Measurements from ENCODE around the gene DNAL1.

Gene DNAL1, protein sequence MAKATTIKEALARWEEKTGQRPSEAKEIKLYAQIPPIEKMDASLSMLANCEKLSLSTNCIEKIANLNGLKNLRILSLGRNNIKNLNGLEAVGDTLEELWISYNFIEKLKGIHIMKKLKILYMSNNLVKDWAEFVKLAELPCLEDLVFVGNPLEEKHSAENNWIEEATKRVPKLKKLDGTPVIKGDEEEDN

DNA sequence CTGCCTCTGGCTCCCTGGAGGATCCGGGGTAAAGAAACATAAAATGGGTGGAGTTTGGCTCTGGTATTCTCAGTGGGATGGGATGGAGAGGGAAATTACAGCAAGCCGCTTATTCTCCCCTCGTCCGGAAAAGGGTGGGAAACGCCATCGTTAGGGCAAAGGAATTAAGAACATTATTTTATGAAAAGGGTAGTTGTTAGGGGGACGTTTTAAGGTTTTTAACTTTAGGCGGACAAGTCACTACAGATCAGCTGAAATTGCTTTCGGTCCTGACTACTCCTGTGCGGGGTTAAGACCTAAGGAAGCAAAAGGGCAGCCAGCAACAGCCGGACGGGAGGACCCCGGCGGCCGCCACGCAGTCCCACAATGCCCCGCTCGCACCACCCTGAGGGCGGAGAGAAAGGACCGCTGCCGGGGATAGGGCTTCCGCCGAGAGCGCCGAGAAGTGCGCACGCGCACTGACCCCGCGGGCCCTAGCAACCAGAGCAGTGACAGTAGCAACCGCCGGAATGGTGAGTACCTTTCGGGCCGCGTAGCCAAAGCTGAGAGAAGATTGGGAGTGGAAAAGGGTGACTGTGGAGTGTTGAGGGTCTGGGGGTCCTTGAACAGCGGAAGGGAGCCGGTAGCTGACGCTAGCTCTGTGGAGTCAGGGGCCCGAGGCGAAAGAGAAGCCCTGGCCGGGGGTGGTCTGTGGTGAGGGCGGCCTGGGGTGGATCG lies at the start of gene DNAL1:
Gene DNAL1, plus strand, starts transcription at position 456 of the 717 bp plus-strand sequence. Its CDS starts 54 bp downstream, at position 510.
- no peak for DNase-seq (ENCODE audit: low read depth, low spot score)
- TF ChIP-seq, protein P1, sequence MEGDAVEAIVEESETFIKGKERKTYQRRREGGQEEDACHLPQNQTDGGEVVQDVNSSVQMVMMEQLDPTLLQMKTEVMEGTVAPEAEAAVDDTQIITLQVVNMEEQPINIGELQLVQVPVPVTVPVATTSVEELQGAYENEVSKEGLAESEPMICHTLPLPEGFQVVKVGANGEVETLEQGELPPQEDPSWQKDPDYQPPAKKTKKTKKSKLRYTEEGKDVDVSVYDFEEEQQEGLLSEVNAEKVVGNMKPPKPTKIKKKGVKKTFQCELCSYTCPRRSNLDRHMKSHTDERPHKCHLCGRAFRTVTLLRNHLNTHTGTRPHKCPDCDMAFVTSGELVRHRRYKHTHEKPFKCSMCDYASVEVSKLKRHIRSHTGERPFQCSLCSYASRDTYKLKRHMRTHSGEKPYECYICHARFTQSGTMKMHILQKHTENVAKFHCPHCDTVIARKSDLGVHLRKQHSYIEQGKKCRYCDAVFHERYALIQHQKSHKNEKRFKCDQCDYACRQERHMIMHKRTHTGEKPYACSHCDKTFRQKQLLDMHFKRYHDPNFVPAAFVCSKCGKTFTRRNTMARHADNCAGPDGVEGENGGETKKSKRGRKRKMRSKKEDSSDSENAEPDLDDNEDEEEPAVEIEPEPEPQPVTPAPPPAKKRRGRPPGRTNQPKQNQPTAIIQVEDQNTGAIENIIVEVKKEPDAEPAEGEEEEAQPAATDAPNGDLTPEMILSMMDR (IDR thresholded peaks at IDR 0.05; ENCODE audit: insufficient read depth, low read length, missing control alignments) = no peak
- ChIA-PET POLR2A (interaction anchor here (0.6 kb wide), 1 partner anchor 679 kb away, joined by 3 read pairs; no protein-coding TSS in a partner anchor), CTCF (interaction anchor here (0.8 to 4.3 kb wide), 3 partner anchors 11 to 75 kb away, joined by 3 to 29 read pairs (median 3); no protein-coding TSS in a partner anchor)
- H3K4me3 ChIP-seq (ENCODE audit: low read depth, low read length) = peak within 1 kb of the TSS; percentile 96

DNA sequence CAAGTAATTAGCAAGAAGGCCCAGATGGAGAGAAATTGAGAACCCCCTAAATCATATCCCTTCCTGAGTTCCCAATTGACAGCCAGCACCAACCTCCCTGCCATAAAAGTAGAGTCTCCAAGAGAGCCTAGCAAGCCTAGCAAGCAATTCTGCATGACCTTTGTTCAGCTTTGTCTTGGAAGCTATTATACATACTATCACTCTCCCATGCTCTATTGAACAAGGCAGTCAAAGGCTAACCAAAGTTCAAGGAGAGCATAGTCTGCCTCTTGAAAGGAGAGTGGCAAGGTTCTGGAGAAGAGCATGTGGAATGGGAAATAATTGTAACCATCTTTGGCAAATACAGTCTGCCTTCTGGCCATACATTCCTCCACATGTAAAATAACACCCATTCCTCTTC lies 45.3 kb upstream of the DNAL1 start:
- TF ChIP-seq, protein P1 (IDR thresholded peaks at IDR 0.05; ENCODE audit: insufficient read depth, low read length, missing control alignments) = no peak
- POLR2A ChIA-PET = no interaction called here
- no peak overlapping the region for H3K4me3 ChIP-seq (ENCODE audit: low read depth, low read length)
- no peak for DNase-seq (ENCODE audit: low read depth, low spot score)
- CTCF ChIA-PET = no interaction called here

DNA sequence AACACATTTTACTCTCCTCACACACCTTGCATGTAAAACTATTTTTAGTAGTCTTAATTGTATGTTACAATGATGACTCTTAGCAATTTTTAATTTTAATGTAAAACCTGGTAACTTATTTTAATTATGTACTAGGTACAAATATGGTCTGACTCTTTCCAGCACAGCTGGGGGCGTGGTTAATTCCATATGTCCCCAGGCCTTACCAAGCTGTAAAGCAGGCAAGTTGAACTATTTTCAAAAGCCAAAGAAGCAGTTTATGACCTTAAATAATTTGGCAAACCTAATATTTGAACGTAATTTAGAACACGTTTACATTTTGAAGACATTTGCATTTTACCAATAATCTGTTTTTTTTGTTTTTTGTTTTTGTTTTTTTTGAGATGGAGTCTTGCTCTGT lies 41.8 kb upstream of the DNAL1 start:
- DNase-seq (ENCODE audit: low read depth, low spot score) = no peak
- TF ChIP-seq, protein P1 (IDR thresholded peaks at IDR 0.05; ENCODE audit: insufficient read depth, low read length, missing control alignments) = no peak
- H3K4me3 ChIP-seq (ENCODE audit: low read depth, low read length) = no peak overlapping the region
- ChIA-PET POLR2A (no interaction called here), CTCF (no interaction called here)

DNA sequence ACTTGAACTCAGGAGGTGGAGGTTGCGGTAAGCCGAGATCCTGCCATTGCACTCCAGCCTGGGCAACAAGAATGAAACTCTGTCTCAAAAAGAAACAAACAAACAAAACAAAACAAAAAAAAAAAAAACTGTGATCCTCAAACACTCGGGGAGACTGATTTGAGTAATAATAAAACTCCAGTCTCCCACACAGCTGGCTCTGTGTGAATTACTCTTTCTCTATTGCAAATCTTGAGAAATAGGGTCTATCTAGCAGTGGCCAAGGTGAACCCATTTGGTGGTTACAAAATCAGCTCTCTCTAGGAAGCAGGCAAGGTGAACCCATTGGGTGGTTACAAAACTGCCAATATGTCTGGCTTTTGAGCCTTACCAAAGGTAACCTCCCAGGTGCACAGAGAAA lies 38.5 kb upstream of the DNAL1 start:
- ChIA-PET CTCF (no interaction called here), POLR2A (no interaction called here)
- TF ChIP-seq, protein P1 (IDR thresholded peaks at IDR 0.05; ENCODE audit: insufficient read depth, low read length, missing control alignments) = no peak
- no peak for DNase-seq (ENCODE audit: low read depth, low spot score)
- no peak overlapping the region for H3K4me3 ChIP-seq (ENCODE audit: low read depth, low read length)

DNA sequence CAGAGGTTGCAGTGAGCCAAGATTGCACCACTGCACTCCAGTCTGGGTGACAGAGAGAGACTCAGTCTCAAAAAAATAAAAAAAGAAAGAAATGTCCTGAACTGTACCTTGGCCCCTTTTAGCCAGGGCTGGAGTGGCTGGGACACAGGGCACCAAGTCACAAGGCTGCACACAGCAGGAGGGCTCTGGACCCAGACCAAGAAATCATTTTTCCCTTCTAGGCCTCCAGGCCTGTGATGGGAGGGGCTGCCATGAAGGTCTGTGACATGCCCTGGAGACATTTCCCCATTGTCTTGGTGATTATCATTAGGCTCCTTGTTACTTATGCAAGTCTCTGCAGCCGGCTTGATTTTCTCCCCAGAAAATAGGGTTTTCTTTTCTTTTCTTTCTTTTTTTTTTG lies 37.5 kb upstream of the DNAL1 start:
- POLR2A ChIA-PET = no interaction called here
- TF ChIP-seq, protein P1 (IDR thresholded peaks at IDR 0.05; ENCODE audit: insufficient read depth, low read length, missing control alignments) = no peak
- CTCF ChIA-PET = no interaction called here
- no peak for DNase-seq (ENCODE audit: low read depth, low spot score)
- H3K4me3 ChIP-seq (ENCODE audit: low read depth, low read length) = no peak overlapping the region

DNA sequence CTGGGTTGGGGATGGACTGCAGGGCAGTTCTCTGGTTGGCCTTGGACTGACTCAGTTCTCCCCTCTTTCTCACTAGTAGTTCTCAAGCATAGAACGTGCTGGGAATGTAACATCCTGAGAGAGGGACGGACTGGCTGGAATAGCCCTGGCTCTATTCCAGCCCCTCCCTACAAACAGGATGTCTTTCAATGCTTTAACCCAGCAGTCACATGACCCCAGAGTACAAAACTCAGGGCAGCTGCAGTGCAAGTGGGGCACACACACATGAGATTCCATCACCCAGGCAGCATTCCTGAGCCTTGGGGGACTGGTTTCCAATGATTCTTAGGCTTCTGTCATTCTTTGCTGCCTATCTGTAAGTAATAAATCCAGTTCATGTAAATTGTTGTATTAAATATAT lies 34.1 kb upstream of the DNAL1 start:
- ChIA-PET CTCF (no interaction called here), POLR2A (no interaction called here)
- no peak overlapping the region for H3K4me3 ChIP-seq (ENCODE audit: low read depth, low read length)
- TF ChIP-seq, protein P1 (IDR thresholded peaks at IDR 0.05; ENCODE audit: insufficient read depth, low read length, missing control alignments) = no peak
- DNase-seq (ENCODE audit: low read depth, low spot score) = no peak
